AG10803 (cell line): Measurements from ENCODE around the gene NCKAP5.

Experiments
- DNase-seq: peaks from one replicate; pipeline ENCODE4 v3.0.0; 2010; ENCODE audit warnings: low read depth
- H3K4me3 ChIP-seq: 2 replicates; pipeline ENCODE4 v1.5.1; 2011; ENCODE audit warnings: mild to moderate bottlenecking, low read length, control low read depth
- CTCF ChIP-seq: conservative IDR thresholded peaks from 2 replicates; pipeline ENCODE4 v1.5.1; 2011; ENCODE audit warnings: mild to moderate bottlenecking, low read length, control low read depth, inconsistent platforms

The NCKAP5 gene

GRCh38 chr2:132965460-132965859, 602.8 kb downstream of the NCKAP5 start:
- TF ChIP-seq CTCF, result no peak
- no peak overlapping the region for H3K4me3 ChIP-seq
- no peak for DNase-seq

GRCh38 chr2:132963161-132963560, 605.1 kb downstream of the NCKAP5 start:
- DNase-seq, result no peak
- no peak overlapping the region for H3K4me3 ChIP-seq
- TF ChIP-seq CTCF, result no peak

GRCh38 chr2:132958887-132959286, 609.4 kb downstream of the NCKAP5 start:
- no peak for TF ChIP-seq CTCF
- DNase-seq, result no peak
- no peak overlapping the region for H3K4me3 ChIP-seq

GRCh38 chr2:132955871-132956615, 612.2 kb downstream of the NCKAP5 start:
- no peak for DNase-seq
- H3K4me3 ChIP-seq, result no peak overlapping the region
- TF ChIP-seq CTCF, result no peak

DNA sequence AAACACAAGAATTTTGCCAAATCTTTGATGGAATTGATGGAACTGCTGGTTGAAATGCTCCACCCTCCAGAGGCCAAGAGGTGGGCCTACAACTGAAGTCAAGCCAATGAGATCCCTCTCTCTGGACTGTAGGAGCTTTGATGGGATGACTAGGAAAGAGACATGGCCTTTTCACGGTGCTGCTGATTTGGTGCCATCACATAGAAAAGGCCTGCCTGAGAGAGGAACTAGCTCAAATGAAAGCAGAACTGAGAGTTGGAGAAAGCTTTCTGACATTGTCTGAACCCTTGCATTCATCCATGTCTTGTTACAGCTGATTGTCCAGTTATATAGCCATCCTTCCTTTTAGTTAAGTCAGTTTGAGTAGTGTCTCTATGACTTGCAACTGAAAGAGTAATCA, 614.5 kb downstream of the NCKAP5 start:
- TF ChIP-seq CTCF, result no peak
- H3K4me3 ChIP-seq, result no peak overlapping the region
- DNase-seq, result no peak

GRCh38 chr2:132951008-132951714, 617.1 kb downstream of the NCKAP5 start:
- no peak overlapping the region for H3K4me3 ChIP-seq
- no peak for TF ChIP-seq CTCF
- DNase-seq, result no peak

GRCh38 chr2:132949108-132949507, 619.2 kb downstream of the NCKAP5 start:
- no peak for DNase-seq
- H3K4me3 ChIP-seq, result no peak overlapping the region
- TF ChIP-seq CTCF, result no peak
